AG04449 (cell line): Measurements from ENCODE around the gene SNX10.

Experiments used
- CTCF ChIA-PET: fragments of 350-600 bp; formaldehyde crosslinking; extraction: SDS; loops from one replicate; lab custom pipeline; 2021; ENCODE audit warnings: antibody characterized with exemption; lab: Yijun Ruan, JAX
- POLR2A ChIA-PET: fragments of 400-600, 350-600 bp; formaldehyde crosslinking; extraction: SDS; loops from one replicate; lab custom pipeline; 2020; ENCODE audit warnings: antibody characterized with exemption, inconsistent platforms; lab: Yijun Ruan, JAX
- DNase-seq: peaks from one replicate; pipeline ENCODE4 v3.0.0-alpha.2; 2010; ENCODE audit warnings: low read depth, low spot score
- H3K4me3 ChIP-seq: 2 replicates; pipeline ENCODE4 v1.5.1; 2011; ENCODE audit warnings: low read depth, mild to moderate bottlenecking, control low read depth, low read length
- TF ChIP-seq, protein P1 (sequence below): IDR thresholded peaks from one replicate; pipeline ENCODE4 v1.5.1; 2011; ENCODE audit warnings: mild to moderate bottlenecking, moderate library complexity, low read length, control low read depth, inconsistent platforms; ENCODE audit not compliant: insufficient read depth; ENCODE audit errors: missing control alignments

SNX10 gene

DNA sequence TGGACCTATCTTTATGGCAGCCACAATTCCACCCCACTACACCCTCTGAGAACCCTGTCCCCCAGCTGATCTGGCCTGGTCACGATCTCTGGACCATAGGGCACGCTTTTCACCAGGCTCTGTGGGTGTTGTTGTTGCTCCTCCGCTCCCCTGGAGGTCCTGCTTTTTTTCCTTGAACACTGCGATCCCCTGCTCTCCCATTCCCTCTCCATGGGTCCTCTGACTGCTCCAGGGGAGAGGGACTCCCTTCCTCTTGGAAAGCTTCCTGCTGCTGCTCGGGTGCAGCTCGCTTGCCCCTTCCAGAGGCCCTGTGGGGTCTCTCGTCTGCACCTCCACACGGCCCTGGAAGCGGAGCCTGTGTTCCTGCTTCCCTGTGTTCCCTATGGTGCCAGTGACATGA, 53.5 kb downstream of the SNX10 start:
- TF ChIP-seq, protein P1, sequence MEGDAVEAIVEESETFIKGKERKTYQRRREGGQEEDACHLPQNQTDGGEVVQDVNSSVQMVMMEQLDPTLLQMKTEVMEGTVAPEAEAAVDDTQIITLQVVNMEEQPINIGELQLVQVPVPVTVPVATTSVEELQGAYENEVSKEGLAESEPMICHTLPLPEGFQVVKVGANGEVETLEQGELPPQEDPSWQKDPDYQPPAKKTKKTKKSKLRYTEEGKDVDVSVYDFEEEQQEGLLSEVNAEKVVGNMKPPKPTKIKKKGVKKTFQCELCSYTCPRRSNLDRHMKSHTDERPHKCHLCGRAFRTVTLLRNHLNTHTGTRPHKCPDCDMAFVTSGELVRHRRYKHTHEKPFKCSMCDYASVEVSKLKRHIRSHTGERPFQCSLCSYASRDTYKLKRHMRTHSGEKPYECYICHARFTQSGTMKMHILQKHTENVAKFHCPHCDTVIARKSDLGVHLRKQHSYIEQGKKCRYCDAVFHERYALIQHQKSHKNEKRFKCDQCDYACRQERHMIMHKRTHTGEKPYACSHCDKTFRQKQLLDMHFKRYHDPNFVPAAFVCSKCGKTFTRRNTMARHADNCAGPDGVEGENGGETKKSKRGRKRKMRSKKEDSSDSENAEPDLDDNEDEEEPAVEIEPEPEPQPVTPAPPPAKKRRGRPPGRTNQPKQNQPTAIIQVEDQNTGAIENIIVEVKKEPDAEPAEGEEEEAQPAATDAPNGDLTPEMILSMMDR = no peak
- ChIA-PET CTCF (interaction anchor here (1.0 to 1.1 kb wide), 2 partner anchors 20 to 452 kb away, joined by 4 read pairs; no protein-coding TSS in a partner anchor), POLR2A (no interaction called here)
- no peak for DNase-seq
- no peak overlapping the region for H3K4me3 ChIP-seq

DNA sequence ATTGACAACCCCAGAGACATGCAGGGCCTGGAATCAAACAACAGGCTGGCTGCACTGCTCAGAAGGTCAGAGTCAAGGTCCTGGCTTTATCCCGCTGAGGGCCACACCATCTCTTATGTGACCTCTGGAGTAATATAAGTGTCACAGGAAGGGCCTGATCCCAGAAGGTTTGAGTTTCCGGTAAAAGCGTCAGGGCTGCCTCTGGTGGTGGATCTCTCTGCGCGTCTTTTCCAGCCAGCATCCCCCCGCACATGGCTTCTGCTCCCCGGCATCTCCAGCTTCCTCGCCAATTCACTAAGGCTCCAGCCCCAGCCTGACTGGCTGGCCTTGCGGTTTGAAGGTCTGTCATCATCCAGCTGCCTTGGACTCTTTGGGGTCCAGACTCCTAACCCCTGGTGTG, 54.2 kb downstream of the SNX10 start:
- CTCF ChIA-PET = no interaction called here
- DNase-seq = no peak
- POLR2A ChIA-PET = no interaction called here
- no peak overlapping the region for H3K4me3 ChIP-seq
- TF ChIP-seq, protein P1 = no peak

DNA sequence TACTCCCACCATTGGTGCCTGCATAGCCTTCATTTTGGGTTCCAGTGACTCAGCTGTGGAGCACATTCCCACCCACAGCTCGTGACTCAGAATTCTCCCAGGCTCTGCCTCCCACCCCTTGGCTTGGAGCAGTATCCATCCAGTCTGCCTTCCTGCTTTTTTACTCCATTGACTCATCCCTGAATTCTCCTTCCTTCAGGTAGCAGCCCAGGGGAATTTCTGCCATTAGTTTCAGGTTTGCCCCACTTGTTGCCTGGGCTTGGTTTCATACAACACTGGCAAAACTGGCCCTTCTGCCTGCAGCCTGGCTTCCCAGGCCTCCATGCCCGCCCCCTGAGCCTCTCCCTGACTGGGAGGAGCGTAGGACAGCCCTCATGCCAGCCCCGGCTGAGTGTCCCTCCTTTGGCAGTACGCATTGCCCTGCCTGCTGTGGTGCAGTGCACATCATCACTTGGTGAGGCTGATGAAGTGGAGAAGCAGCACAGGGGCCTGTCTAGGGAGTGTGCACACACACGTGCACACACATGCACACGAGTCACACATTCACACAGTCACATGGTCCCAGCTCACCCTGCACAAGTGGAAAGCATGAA, 55.0 kb downstream of the SNX10 start:
- H3K4me3 ChIP-seq = no peak overlapping the region
- ChIA-PET POLR2A (no interaction called here), CTCF (no interaction called here)
- TF ChIP-seq, protein P1 = no peak
- DNase-seq = no peak

DNA sequence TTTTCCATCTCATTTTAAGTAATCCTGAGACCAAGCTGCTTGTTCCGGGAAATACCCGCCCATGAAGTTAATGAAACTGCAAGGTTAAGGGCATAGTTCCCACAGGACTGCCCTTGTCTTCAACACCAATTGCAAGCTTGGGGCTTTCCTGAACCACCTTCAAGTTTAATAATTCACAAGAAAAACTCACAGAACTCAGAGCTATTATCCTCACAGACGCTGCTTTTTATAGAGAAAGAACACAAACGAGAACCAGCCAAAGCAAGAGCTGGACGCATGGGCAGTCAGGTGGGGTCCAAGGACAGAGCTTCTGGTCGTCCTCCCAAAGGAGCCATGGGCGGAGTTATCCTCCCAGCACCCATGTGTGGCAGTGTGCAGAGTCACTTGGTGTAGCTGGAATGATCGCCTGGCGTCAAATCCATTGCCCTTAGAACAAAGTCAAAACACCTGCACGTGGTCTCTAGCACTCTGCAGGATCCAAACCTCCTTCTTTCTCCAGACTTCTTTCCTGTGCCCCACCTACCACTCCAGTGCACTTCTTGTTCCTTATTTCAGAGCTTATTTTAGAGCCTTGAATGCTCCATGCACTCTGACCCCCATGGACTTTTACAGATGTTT, 56.7 kb downstream of the SNX10 start:
- TF ChIP-seq, protein P1 = no peak
- DNase-seq = no peak
- H3K4me3 ChIP-seq = no peak overlapping the region
- POLR2A ChIA-PET = no interaction called here
- CTCF ChIA-PET = interaction anchor here (1.0 to 2.9 kb wide), 3 partner anchors 16 to 456 kb away, joined by 3 to 13 read pairs (median 3); no protein-coding TSS in a partner anchor

DNA sequence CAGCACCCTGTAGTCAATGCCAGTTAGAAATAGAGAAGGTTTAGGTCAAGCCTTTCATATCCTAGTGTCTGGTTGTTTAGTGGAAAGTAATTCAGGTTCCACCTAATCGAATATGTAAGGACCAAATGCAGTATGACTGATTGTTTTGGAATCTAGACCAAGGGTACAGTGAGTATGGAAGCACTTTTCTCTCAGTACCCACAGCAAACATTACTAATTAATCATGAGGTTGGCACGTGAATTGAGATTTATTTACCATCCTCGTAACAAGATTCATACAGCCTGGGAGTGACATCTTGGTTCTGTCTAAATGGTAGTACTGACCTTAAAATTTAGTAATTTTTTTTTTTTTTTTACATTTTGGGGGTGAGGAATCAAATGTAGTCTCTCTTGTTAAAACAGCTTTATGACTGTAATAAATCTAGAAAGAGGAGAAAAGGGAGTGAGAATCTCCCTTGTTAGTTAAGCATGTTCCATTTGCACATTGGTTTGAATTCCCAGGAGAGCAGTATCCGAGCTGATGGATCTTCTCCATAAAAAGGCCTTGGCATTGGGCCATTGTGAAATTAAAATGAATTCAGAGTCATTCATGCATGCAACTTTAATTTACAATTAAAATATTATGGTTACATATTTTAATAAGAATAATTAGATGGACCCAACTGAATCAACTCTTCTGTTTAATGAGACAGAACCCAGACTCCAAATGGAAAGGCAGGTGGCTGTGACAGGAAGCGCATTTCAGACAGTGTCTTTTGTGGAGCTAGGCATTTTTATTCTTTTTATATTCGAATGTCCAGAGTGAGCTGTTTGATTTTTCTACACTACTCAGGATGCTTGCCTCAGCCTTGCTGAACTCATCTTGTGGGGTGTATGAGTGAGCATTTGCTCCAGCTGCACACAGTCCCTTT, 57.6 kb downstream of the SNX10 start:
- ChIA-PET CTCF (interaction anchor here (0.9 to 2.9 kb wide), 3 partner anchors 16 to 457 kb away, joined by 3 to 13 read pairs (median 3); no protein-coding TSS in a partner anchor), POLR2A (no interaction called here)
- H3K4me3 ChIP-seq = no peak overlapping the region
- no peak for DNase-seq
- TF ChIP-seq, protein P1 = no peak
